ENCODE data around the gene PLB1.

DNA sequence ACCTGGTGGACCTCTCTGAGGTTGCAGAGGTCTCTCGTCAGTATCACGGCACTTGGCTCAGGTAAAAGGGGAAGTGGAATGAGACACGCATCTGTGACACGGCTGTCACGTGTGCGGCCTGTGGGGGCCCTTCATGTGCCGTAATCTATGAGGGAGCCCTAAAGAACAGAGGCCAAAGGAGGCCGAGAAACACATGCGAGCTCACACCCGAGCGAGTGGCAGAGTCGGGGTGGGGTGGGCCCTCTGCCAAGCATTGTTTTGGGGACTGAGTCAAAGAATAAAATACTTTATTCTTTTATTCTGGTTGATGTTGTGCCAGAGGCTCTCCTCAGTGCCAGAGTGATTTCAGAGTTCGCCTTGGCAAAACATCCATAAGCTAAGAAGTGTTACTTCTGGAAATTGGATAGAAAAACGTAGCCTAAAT, 43.3 kb downstream of the PLB1 start:
- TF ChIP-seq SMAD3 (CRISPR knock-in tag; IDR thresholded peaks at IDR 0.05; ENCODE audit: borderline replicate concordance) (no peak), FOXJ3 (CRISPR knock-in tag; IDR thresholded peaks at IDR 0.05; ENCODE audit: borderline replicate concordance) (no peak), TCF7 (CRISPR knock-in tag; IDR thresholded peaks at IDR 0.05; ENCODE audit: low read depth) (no peak), TEAD4 (CRISPR knock-in tag; IDR thresholded peaks at IDR 0.05) (no peak), GABPB1 (CRISPR knock-in tag; IDR thresholded peaks at IDR 0.05) (no peak), SP1 (CRISPR knock-in tag; conservative IDR thresholded peaks at IDR 0.05) (no peak), KAT7 (CRISPR knock-in tag; IDR thresholded peaks at IDR 0.05; ENCODE audit: borderline replicate concordance) (no peak)
- TF ChIP-seq, protein P1, sequence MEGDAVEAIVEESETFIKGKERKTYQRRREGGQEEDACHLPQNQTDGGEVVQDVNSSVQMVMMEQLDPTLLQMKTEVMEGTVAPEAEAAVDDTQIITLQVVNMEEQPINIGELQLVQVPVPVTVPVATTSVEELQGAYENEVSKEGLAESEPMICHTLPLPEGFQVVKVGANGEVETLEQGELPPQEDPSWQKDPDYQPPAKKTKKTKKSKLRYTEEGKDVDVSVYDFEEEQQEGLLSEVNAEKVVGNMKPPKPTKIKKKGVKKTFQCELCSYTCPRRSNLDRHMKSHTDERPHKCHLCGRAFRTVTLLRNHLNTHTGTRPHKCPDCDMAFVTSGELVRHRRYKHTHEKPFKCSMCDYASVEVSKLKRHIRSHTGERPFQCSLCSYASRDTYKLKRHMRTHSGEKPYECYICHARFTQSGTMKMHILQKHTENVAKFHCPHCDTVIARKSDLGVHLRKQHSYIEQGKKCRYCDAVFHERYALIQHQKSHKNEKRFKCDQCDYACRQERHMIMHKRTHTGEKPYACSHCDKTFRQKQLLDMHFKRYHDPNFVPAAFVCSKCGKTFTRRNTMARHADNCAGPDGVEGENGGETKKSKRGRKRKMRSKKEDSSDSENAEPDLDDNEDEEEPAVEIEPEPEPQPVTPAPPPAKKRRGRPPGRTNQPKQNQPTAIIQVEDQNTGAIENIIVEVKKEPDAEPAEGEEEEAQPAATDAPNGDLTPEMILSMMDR (IDR thresholded peaks at IDR 0.05): no peak
- TF ChIP-seq, protein P2, sequence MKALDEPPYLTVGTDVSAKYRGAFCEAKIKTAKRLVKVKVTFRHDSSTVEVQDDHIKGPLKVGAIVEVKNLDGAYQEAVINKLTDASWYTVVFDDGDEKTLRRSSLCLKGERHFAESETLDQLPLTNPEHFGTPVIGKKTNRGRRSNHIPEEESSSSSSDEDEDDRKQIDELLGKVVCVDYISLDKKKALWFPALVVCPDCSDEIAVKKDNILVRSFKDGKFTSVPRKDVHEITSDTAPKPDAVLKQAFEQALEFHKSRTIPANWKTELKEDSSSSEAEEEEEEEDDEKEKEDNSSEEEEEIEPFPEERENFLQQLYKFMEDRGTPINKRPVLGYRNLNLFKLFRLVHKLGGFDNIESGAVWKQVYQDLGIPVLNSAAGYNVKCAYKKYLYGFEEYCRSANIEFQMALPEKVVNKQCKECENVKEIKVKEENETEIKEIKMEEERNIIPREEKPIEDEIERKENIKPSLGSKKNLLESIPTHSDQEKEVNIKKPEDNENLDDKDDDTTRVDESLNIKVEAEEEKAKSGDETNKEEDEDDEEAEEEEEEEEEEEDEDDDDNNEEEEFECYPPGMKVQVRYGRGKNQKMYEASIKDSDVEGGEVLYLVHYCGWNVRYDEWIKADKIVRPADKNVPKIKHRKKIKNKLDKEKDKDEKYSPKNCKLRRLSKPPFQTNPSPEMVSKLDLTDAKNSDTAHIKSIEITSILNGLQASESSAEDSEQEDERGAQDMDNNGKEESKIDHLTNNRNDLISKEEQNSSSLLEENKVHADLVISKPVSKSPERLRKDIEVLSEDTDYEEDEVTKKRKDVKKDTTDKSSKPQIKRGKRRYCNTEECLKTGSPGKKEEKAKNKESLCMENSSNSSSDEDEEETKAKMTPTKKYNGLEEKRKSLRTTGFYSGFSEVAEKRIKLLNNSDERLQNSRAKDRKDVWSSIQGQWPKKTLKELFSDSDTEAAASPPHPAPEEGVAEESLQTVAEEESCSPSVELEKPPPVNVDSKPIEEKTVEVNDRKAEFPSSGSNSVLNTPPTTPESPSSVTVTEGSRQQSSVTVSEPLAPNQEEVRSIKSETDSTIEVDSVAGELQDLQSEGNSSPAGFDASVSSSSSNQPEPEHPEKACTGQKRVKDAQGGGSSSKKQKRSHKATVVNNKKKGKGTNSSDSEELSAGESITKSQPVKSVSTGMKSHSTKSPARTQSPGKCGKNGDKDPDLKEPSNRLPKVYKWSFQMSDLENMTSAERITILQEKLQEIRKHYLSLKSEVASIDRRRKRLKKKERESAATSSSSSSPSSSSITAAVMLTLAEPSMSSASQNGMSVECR (CRISPR knock-in tag; IDR thresholded peaks at IDR 0.05; ENCODE audit: borderline replicate concordance): no peak
